Endothelial cell of hepatic sinusoid (primary cell): ENCODE results near the gene HOMER2.

Experiments
- in situ Hi-C: cut with HindIII; loops from 2 replicates; pipeline ENCODE4 v1.10.0; 2017; ENCODE audit warnings: low sequenced_read_pairs

The HOMER2 gene

GRCh38 chr15:82809308-82810060 is 143.0 kb downstream of the HOMER2 start, which contains the start of gene WHAMM:
WHAMM (plus strand) TSS chr15:82809628; CDS start chr15:82809727, 99 bp downstream.
- in situ Hi-C loops, result loop anchor here (5.0 kb wide), 1 partner anchor 193 kb away; no protein-coding TSS in a partner anchor

GRCh38 chr15:82808634-82809041 is 143.9 kb downstream of the HOMER2 start:
- in situ Hi-C loops, result no loop called here

GRCh38 chr15:82807920-82808633 is 144.4 kb downstream of the HOMER2 start:
- in situ Hi-C loops, result no loop called here

- in situ Hi-C loops, result no loop called here
These were observed 146.5 kb downstream of the HOMER2 start, which contains the start of gene FSD2 for GRCh38 chr15:82805994-82806406. FSD2 (minus strand) TSS chr15:82806069; CDS start chr15:82787390, 18,679 bp downstream.

- in situ Hi-C loops, result no loop called here
These were observed 148.0 kb downstream of the HOMER2 start for GRCh38 chr15:82804575-82804949.

GRCh38 chr15:82803793-82804574 is 148.5 kb downstream of the HOMER2 start:
- in situ Hi-C loops, result no loop called here

GRCh38 chr15:82802497-82802896 is 150.0 kb downstream of the HOMER2 start:
- in situ Hi-C loops, result no loop called here

- in situ Hi-C loops, result no loop called here
These were observed 153.2 kb downstream of the HOMER2 start for GRCh38 chr15:82799183-82799841.
